Liver (tissue), 9 donors: ENCODE measurements around the gene HDAC6. TPM values are rescaled to one million over a fixed set of nuclear protein-coding genes. Genes with fewer than 3 reads are reported as not detected.

Source experiments
- DNase-seq: peaks from one replicate; pipeline ENCODE4 v3.0.0-alpha.2; 2017; ENCODE audit warnings: low spot score
- H3K27ac ChIP-seq, 2 donors: one replicate each; pipeline ENCODE4 v1.7.0; 2013; ENCODE audit warnings: inconsistent platforms in 2 of 2, low read length in 2 of 2, control low read depth in 1 of 2, low read depth in 1 of 2, mild to moderate bottlenecking in 1 of 2
- H3K27me3 ChIP-seq, 4 donors: one replicate each; pipeline versions ENCODE4 v1.6.1 to v1.7.0; 2013; ENCODE audit warnings: low read length in 3 of 4, inconsistent platforms in 1 of 4, mild to moderate bottlenecking in 1 of 4, moderate library complexity in 1 of 4; ENCODE audit not compliant: control insufficient read depth in 4 of 4, insufficient read depth in 4 of 4
- H3K36me3 ChIP-seq, 4 donors: one replicate each; pipeline versions ENCODE4 v1.6.1 to v1.7.0; 2013; ENCODE audit warnings: low read length in 3 of 4, mild to moderate bottlenecking in 3 of 4, low read depth in 1 of 4, moderate library complexity in 1 of 4; ENCODE audit not compliant: control insufficient read depth in 4 of 4, insufficient read depth in 3 of 4
- H3K4me1 ChIP-seq, 4 donors: one replicate each; pipeline versions ENCODE4 v1.6.1 to v1.7.0; 2013; ENCODE audit warnings: low read length in 3 of 4, mild to moderate bottlenecking in 3 of 4, moderate library complexity in 1 of 4; ENCODE audit not compliant: control insufficient read depth in 4 of 4, insufficient read depth in 4 of 4
- H3K4me3 ChIP-seq, 3 donors: one replicate each; pipeline versions ENCODE4 v1.6.1 to v1.7.0; 2013; ENCODE audit warnings: low read length in 3 of 3, control low read depth in 1 of 3, low read depth in 1 of 3, mild to moderate bottlenecking in 1 of 3
- H3K9ac ChIP-seq, 2 donors: one replicate each; pipeline ENCODE4 v1.7.0; 2013; ENCODE audit warnings: low read length in 2 of 2, mild to moderate bottlenecking in 2 of 2, moderate library complexity in 2 of 2, control low read depth in 1 of 2, low read depth in 1 of 2
- H3K9me3 ChIP-seq, 4 donors: one replicate each; pipeline versions ENCODE4 v1.6.1 to v1.7.0; 2013; ENCODE audit warnings: low read length in 3 of 4; ENCODE audit not compliant: control insufficient read depth in 4 of 4
- EGR1 ChIP-seq, 2 donors: IDR thresholded peaks; 2 replicates each; pipeline ENCODE4 v1.6.1; 2016 to 2018; ENCODE audit warnings: antibody characterized with exemption in 2 of 2, low read depth in 2 of 2
- FOXA2 ChIP-seq: IDR thresholded peaks from 2 replicates; pipeline ENCODE4 v1.6.1; 2016; ENCODE audit warnings: antibody characterized with exemption
- GABPA ChIP-seq, 2 donors: IDR thresholded peaks in 1 of 2; conservative IDR thresholded peaks in 1 of 2; 2 replicates each; pipeline ENCODE4 v1.6.1; 2016; ENCODE audit warnings: antibody characterized with exemption in 2 of 2, mild to moderate bottlenecking in 1 of 2, moderate library complexity in 1 of 2
- HNF4G ChIP-seq: IDR thresholded peaks from 2 replicates; pipeline ENCODE4 v1.6.1; 2016; ENCODE audit warnings: antibody characterized with exemption
- NR2F2 ChIP-seq: IDR thresholded peaks from 2 replicates; pipeline ENCODE4 v1.6.1; 2016; ENCODE audit warnings: antibody characterized with exemption
- RAD21 ChIP-seq, 2 donors: IDR thresholded peaks; 2 replicates each; pipeline ENCODE4 v1.6.1; 2016; ENCODE audit warnings: antibody characterized with exemption in 2 of 2, mild to moderate bottlenecking in 2 of 2
- REST ChIP-seq: IDR thresholded peaks from 2 replicates; pipeline ENCODE4 v1.6.1; 2016; ENCODE audit warnings: antibody characterized with exemption, mild to moderate bottlenecking
- SP1 ChIP-seq: IDR thresholded peaks from 2 replicates; pipeline ENCODE4 v1.6.1; 2018; ENCODE audit warnings: antibody characterized with exemption, mild to moderate bottlenecking
- YY1 ChIP-seq: IDR thresholded peaks from 2 replicates; pipeline ENCODE4 v1.6.1; 2016; ENCODE audit warnings: antibody characterized with exemption, mild to moderate bottlenecking
- WGBS: extraction: QIAGEN DNeasy Blood & Tissue Kit; methylation state at CpG from one replicate; pipeline ENCODE4 v1.1.7; 2013; 5-methylcytosine and 5-hydroxymethylcytosine counted together
- polyA plus RNA-seq, 2 donors: library from polyadenylated mRNA; stranded (reverse) in 1 of 2; unstranded in 1 of 2; fragments of 200-250 nt in 1 of 2; fragments of >200 nt in 1 of 2; fragmentation: Nextera tagmentation in 1 of 2; extraction: Ambion mirVana in 1 of 2; gene quantifications; one replicate each; pipeline versions ENCODE4 v1.2.1 to v1.2.3, GENCODE V29; 2013 to 2015
- total RNA-seq, 2 donors: library from RNA; depleted of rRNA; stranded (reverse); fragments of >200 nt; gene quantifications; one replicate each; pipeline ENCODE4 v1.2.3, GENCODE V29; 2014
- TF ChIP-seq, protein P1 (sequence below): IDR thresholded peaks from 2 replicates; pipeline ENCODE4 v1.6.1; 2016; ENCODE audit warnings: antibody characterized with exemption
- TF ChIP-seq, protein P2 (sequence below): IDR thresholded peaks from 2 replicates; pipeline ENCODE4 v1.6.1; 2016; ENCODE audit warnings: antibody characterized with exemption
- TF ChIP-seq, protein P3 (sequence below): IDR thresholded peaks from 2 replicates; pipeline ENCODE4 v1.6.1; 2016; ENCODE audit warnings: antibody characterized with exemption
- donor health status: healthy.
- donor health status: healthy.
- donor health status: healthy.
- donor health status: healthy.
- donor health status: healthy.

Gene HDAC6
- total and polyA plus RNA-seq, 4 donors, result 48.1 to 80.5 (median 56.8) TPM

DNA sequence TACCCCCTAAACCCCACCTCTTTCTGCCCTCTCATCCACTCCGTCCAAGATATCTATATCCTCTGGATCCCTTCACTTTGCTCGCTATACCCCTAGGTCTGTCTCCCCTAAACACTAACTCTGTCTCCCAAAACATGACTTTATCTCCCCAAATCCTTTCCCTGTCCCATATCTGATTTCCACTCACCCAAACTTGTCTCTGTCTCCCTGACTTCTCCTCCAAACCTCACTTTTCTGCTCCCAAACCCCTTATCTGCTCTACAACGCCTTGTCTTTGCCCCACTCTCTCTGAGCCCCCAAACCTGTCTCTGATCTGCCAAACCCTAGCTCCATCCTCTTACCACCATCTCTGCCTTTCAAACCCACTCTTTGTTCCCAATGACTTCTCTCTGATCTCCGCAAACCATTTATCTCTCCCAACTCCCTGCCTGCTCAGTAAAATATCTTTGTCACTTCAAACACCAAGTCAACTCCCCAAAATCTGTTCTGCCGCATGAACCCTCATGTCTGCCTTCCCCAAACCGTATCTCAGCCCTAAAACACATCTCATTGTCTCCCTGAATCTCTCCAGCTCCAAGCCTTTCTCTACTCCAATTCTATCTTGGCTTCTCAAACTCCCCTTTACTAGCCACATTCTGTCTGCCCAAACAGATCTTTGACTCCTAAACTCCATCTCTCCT lies 14.9 kb upstream of the HDAC6 start:
- no peak overlapping the region for H3K27ac ChIP-seq
- no peaks in the 10 kb centered on the region for H3K36me3 ChIP-seq
- no peaks in the 10 kb centered on the region for H3K9me3 ChIP-seq
- WGBS, result 78% methylated on average over 6 of the region's 6 CpGs
- no peak for DNase-seq
- no peak for TF ChIP-seq HNF4G
- TF ChIP-seq GABPA (IDR thresholded peaks at IDR 0.05 in 1 of 2, conservative IDR thresholded peaks at IDR 0.05 in 1 of 2), result no peak
- TF ChIP-seq EGR1 (IDR thresholded peaks at IDR 0.05; ENCODE audit: low read depth in 2 of 2), result no peak
- H3K4me3 ChIP-seq, result no peak overlapping the region
- no peaks in the 10 kb centered on the region for H3K27me3 ChIP-seq
- H3K9ac ChIP-seq, result no peak overlapping the region
- H3K4me1 ChIP-seq, result no peaks in the 10 kb centered on the region

DNA sequence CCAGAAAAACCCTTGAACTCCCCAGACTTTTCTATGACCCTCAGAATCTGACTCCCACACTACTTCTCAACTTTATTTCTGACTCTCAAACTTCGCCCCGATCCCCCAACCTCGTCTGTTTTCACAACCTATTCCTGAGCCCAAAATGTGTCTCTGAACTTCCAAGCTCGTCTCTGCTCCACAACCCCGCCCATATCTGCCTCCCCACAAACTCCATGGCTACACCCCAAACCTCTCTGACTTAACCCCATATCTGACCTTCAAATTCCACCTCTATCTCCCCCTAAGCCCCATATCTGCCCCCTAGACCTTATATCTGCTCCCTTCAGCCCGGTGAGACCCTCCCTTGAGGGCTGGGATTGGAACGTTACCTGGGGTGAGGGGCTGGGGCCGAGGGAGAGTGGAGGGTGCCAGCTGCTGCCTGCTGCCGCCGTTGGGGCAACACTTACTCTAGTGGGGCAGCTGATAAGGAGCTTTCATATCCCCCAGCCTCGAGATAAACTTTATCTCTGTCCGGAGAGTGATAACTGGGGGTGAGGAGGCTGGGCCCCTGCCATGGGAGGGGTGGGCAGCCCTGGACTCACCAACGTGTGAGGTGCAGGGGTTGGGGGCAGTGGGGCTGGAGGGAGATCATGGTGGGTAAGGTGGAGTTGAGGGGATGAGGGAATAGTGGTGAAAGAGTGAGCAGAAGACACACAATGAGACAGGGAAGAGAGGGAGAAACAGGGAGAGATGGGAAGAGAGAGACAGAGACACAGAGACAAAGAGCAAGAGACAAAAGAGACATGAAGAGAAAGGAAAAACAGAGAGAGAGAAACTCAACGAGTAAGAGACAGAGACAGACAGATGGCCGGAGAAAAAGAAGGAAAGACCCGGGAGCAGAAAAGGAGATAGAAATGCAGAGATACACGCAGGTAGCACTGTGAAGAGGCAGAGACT lies 14.1 kb upstream of the HDAC6 start:
- H3K4me3 ChIP-seq, result no peak overlapping the region
- no peak overlapping the region for H3K9ac ChIP-seq
- no peaks in the 10 kb centered on the region for H3K4me1 ChIP-seq
- no peak for DNase-seq
- H3K9me3 ChIP-seq, result no peaks in the 10 kb centered on the region
- H3K36me3 ChIP-seq, result no peaks in the 10 kb centered on the region
- 54% methylated on average over 17 of the region's 17 CpGs for WGBS
- TF ChIP-seq HNF4G (no peak), FOXA2 (no peak), SP1 (no peak), GABPA (IDR thresholded peaks at IDR 0.05 in 1 of 2, conservative IDR thresholded peaks at IDR 0.05 in 1 of 2) (no peak), YY1 (no peak), RAD21 (IDR thresholded peaks at IDR 0.05) (no peak)
- TF ChIP-seq, protein P1, sequence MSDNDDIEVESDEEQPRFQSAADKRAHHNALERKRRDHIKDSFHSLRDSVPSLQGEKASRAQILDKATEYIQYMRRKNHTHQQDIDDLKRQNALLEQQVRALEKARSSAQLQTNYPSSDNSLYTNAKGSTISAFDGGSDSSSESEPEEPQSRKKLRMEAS, result no peak
- TF ChIP-seq, protein P2, sequence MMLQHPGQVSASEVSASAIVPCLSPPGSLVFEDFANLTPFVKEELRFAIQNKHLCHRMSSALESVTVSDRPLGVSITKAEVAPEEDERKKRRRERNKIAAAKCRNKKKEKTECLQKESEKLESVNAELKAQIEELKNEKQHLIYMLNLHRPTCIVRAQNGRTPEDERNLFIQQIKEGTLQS, result no peak
- TF ChIP-seq, protein P3, sequence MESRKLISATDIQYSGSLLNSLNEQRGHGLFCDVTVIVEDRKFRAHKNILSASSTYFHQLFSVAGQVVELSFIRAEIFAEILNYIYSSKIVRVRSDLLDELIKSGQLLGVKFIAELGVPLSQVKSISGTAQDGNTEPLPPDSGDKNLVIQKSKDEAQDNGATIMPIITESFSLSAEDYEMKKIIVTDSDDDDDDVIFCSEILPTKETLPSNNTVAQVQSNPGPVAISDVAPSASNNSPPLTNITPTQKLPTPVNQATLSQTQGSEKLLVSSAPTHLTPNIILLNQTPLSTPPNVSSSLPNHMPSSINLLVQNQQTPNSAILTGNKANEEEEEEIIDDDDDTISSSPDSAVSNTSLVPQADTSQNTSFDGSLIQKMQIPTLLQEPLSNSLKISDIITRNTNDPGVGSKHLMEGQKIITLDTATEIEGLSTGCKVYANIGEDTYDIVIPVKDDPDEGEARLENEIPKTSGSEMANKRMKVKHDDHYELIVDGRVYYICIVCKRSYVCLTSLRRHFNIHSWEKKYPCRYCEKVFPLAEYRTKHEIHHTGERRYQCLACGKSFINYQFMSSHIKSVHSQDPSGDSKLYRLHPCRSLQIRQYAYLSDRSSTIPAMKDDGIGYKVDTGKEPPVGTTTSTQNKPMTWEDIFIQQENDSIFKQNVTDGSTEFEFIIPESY, result no peak
- H3K27me3 ChIP-seq, result no peaks in the 10 kb centered on the region
- H3K27ac ChIP-seq, result no peak overlapping the region

GRCh38 chrX:48789366-48790220 lies 12.3 kb upstream of the HDAC6 start:
- Histone ChIP-seq H3K9ac (no peak overlapping the region), H3K36me3 (no peaks in the 10 kb centered on the region), H3K27ac (no peak overlapping the region), H3K27me3 (peaks cover 0 to 3% (median 0%) of the 10 kb centered on the region in 4 donors), H3K4me3 (no peak overlapping the region), H3K4me1 (no peaks in the 10 kb centered on the region), H3K9me3 (no peaks in the 10 kb centered on the region)
- 69% methylated on average over 7 of the region's 7 CpGs for WGBS
- TF ChIP-seq EGR1 (IDR thresholded peaks at IDR 0.05; ENCODE audit: low read depth in 2 of 2) (no peak), NR2F2 (no peak), REST (no peak), SP1 (no peak)
- no peak for DNase-seq
